HEK293T (cell line): ENCODE results near the gene NEO1.

Experiments
- CTCF ChIA-PET: fragments of 350-600 bp; formaldehyde crosslinking; extraction: SDS; loops from one replicate; lab custom pipeline; 2021; ENCODE audit warnings: antibody characterized with exemption, inconsistent platforms; lab: Yijun Ruan, JAX
- POLR2A ChIA-PET: fragments of 350-600 bp; formaldehyde crosslinking; extraction: SDS; loops from one replicate; lab custom pipeline; 2020; ENCODE audit warnings: antibody characterized with exemption, inconsistent platforms; lab: Yijun Ruan, JAX
- DNase-seq: peaks from one replicate; pipeline ENCODE4 v3.0.0; 2012; ENCODE audit warnings: mixed read lengths; ENCODE audit errors: extremely low spot score
- ARNT ChIP-seq: fragments of 450-650 bp; IDR thresholded peaks from 2 replicates; pipeline ENCODE4 v1.6.1; 2017; ENCODE audit warnings: mild to moderate bottlenecking
- BHLHE40 ChIP-seq: fragments of 450-650 bp; IDR thresholded peaks from 2 replicates; pipeline ENCODE4 v1.6.1; 2016; ENCODE audit warnings: mild to moderate bottlenecking, moderate library complexity, borderline replicate concordance
- CTBP1 ChIP-seq: fragments of 450-650 bp; IDR thresholded peaks from 2 replicates; pipeline ENCODE4 v1.6.1; 2016; ENCODE audit warnings: borderline replicate concordance
- ELF4 ChIP-seq: fragments of 450-650 bp; IDR thresholded peaks from 2 replicates; pipeline ENCODE4 v1.6.1; 2017; ENCODE audit warnings: antibody characterized with exemption
- FOXA1 ChIP-seq: fragments of 450-650 bp; IDR thresholded peaks from 2 replicates; pipeline ENCODE4 v1.6.1; 2016; ENCODE audit warnings: mild to moderate bottlenecking
- FOXK2 ChIP-seq: fragments of 450-650 bp; IDR thresholded peaks from 2 replicates; pipeline ENCODE4 v1.6.1; 2016; ENCODE audit warnings: mild to moderate bottlenecking
- FOXM1 ChIP-seq: fragments of 450-650 bp; IDR thresholded peaks from 2 replicates; pipeline ENCODE4 v1.6.1; 2017; ENCODE audit warnings: mild to moderate bottlenecking, borderline replicate concordance
- HDGF ChIP-seq: fragments of 450-650 bp; IDR thresholded peaks from 2 replicates; pipeline ENCODE4 v1.6.1; 2017; ENCODE audit warnings: antibody characterized with exemption, borderline replicate concordance
- L3MBTL2 ChIP-seq: fragments of 450-650 bp; conservative IDR thresholded peaks from 2 replicates; pipeline ENCODE4 v1.6.1; 2016; ENCODE audit warnings: mild to moderate bottlenecking
- LEF1 ChIP-seq: fragments of 450-650 bp; IDR thresholded peaks from 2 replicates; pipeline ENCODE4 v1.6.1; 2017; ENCODE audit warnings: mild to moderate bottlenecking, borderline replicate concordance
- NFRKB ChIP-seq: fragments of 450-650 bp; IDR thresholded peaks from 2 replicates; pipeline ENCODE4 v1.6.1; 2016; ENCODE audit warnings: mild to moderate bottlenecking, moderate library complexity
- SP1 ChIP-seq: fragments of 450-650 bp; IDR thresholded peaks from 2 replicates; pipeline ENCODE4 v1.6.1; 2017
- SUZ12 ChIP-seq: fragments of 450-650 bp; IDR thresholded peaks from 2 replicates; pipeline ENCODE4 v1.6.1; 2016; ENCODE audit warnings: mild to moderate bottlenecking
- TARDBP ChIP-seq: fragments of 450-650 bp; IDR thresholded peaks from 2 replicates; pipeline ENCODE4 v1.6.1; 2016
- ZNF384 ChIP-seq: fragments of 450-650 bp; IDR thresholded peaks from 2 replicates; pipeline ENCODE4 v1.6.1; 2016
- TF ChIP-seq, protein P1 (sequence below): fragments of 450-650 bp; IDR thresholded peaks from 2 replicates; pipeline ENCODE4 v1.6.1; 2016

Gene NEO1

DNA sequence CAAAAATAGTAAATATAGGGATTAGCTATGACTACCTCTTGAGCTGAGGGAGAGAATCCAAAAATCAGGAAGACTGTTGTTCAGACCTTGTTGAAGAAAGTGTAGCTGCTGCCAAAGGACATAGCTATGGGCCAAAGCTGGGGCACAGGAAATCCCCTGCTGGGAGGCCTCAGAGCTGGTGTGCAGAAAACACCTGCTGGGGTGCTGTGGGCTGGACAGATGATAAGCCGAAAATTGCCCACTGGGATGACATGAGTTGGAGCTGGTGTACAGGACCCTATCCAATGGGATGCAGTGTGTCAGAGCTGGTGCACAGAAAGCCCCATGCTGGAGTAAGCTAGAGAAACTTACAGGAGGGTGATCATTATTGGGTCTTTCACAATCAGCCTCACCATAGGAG is 121.9 kb downstream of the NEO1 start:
- CTCF ChIA-PET: interaction anchor here (0.7 kb wide), 1 partner anchor 12 kb away, joined by 8 read pairs; no protein-coding TSS in a partner anchor
- no peak for DNase-seq
- POLR2A ChIA-PET: no interaction called here
- TF ChIP-seq, protein P1, sequence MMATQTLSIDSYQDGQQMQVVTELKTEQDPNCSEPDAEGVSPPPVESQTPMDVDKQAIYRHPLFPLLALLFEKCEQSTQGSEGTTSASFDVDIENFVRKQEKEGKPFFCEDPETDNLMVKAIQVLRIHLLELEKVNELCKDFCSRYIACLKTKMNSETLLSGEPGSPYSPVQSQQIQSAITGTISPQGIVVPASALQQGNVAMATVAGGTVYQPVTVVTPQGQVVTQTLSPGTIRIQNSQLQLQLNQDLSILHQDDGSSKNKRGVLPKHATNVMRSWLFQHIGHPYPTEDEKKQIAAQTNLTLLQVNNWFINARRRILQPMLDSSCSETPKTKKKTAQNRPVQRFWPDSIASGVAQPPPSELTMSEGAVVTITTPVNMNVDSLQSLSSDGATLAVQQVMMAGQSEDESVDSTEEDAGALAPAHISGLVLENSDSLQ: no peak
- TF ChIP-seq FOXM1 (no peak), ARNT (no peak), BHLHE40 (no peak), SUZ12 (no peak), SP1 (no peak), HDGF (no peak), FOXK2 (no peak), NFRKB (no peak), LEF1 (no peak), L3MBTL2 (no peak), FOXA1 (no peak), ELF4 (no peak), CTBP1 (no peak), ZNF384 (no peak), TARDBP (no peak)

DNA sequence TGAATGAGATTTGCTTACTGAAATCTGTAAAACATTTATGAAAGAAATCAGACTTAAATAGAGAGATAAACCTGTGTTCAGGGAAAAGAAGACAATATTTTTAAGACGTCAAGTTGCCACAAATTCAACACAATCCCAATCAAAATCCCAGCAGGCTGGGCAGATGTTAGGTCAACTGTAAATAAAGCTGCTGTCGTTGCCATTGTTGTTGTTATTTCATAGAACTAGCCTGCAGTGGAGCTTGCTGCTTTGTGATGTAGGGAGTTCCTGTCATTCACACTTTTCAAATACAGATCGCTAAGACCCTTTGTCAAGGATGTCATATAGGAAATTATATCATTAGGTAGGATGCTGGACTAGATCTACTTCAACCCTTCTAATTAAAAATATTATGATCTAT is 123.1 kb downstream of the NEO1 start:
- ChIA-PET POLR2A (no interaction called here), CTCF (no interaction called here)
- DNase-seq: no peak
- TF ChIP-seq HDGF: no peak
- TF ChIP-seq ZNF384: no peak
- no peak for TF ChIP-seq CTBP1
- no peak for TF ChIP-seq TARDBP
- no peak for TF ChIP-seq ARNT
- no peak for TF ChIP-seq SUZ12

DNA sequence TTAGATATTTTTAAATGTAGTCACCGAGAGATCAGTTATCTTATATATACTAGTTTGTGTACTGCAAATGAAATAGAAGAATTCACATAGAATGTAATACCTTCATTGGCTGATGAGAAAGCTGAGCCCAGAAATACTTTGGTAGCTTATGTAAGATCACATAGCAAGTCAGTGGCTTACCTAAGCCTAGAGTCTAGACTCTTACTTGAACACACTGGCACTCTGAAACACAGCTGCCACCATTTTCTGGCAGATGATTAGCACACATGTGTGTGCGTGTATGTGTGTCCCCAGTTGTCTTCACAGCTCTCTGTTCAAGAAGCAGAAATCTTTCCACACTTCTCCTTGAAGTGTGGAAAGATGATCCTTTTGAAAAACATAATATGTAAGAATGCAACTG is 124.3 kb downstream of the NEO1 start:
- POLR2A ChIA-PET: interaction anchor here (0.6 kb wide), 1 partner anchor 350 kb away, joined by 3 read pairs; no protein-coding TSS in a partner anchor
- no peak for DNase-seq
- TF ChIP-seq FOXA1 (no peak), SUZ12 (no peak), FOXM1 (no peak), CTBP1 (no peak), ELF4 (no peak), BHLHE40 (no peak), HDGF (no peak), ARNT (no peak), L3MBTL2 (no peak), LEF1 (no peak), FOXK2 (no peak), NFRKB (no peak), SP1 (no peak), TARDBP (no peak), ZNF384 (no peak)
- TF ChIP-seq, protein P1: no peak
- CTCF ChIA-PET: interaction anchor here (0.6 kb wide), 1 partner anchor 295 kb away, joined by 3 read pairs; no protein-coding TSS in a partner anchor

DNA sequence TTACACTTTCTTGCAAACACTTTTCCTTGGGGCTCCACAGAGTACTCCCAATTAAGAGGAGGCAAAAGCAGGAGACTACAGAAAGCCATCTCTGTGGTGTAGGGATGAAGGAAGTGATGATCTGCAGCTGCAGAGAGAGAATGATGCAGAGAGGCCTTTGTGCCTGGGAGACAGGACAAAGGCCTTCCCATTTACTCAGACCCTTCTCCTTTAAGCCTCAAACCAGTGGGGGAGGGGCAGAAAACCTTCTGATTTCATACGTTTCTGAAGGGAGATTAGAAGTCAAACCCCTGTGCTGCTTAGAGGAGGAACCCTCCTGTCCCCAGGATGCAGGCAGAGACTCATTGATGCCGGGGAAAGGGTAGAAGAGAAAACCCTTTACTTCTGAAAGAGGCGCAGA is 130.8 kb downstream of the NEO1 start:
- CTCF ChIA-PET: no interaction called here
- POLR2A ChIA-PET: no interaction called here
- DNase-seq: no peak
- TF ChIP-seq SP1: no peak
- no peak for TF ChIP-seq SUZ12
- TF ChIP-seq LEF1: no peak
- TF ChIP-seq, protein P1: no peak
- no peak for TF ChIP-seq BHLHE40
- no peak for TF ChIP-seq FOXM1
- no peak for TF ChIP-seq FOXK2
- no peak for TF ChIP-seq ARNT
- TF ChIP-seq ELF4: no peak
- TF ChIP-seq NFRKB: no peak
- TF ChIP-seq L3MBTL2: no peak
- TF ChIP-seq HDGF: no peak
- no peak for TF ChIP-seq TARDBP
- no peak for TF ChIP-seq CTBP1
- TF ChIP-seq FOXA1: no peak
- no peak for TF ChIP-seq ZNF384

DNA sequence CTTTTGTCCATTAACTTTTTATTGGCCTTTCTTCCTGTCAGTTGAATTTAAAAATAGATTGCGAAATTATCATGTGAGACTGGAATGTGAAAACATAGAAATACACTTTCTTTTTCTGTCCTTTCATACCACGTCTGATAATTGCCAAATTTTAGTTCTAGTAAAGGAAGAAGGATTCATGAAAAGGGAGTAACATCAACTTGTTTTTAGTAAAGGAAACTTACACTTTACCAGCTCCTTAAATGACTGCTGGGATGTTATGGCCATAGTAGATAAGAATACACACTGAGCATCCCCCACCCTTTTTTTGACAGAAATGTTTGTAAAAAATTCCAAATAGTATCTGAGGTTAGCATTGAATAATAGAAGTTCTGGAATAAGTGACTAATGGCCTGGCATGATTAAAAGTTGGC is 137.9 kb downstream of the NEO1 start:
- ChIA-PET POLR2A (no interaction called here), CTCF (no interaction called here)
- no peak for DNase-seq
- no peak for TF ChIP-seq SUZ12
- TF ChIP-seq, protein P1: 0 out of 2 replicates have a peak, but pooled peaks have one; percentile 22
- no peak for TF ChIP-seq HDGF

DNA sequence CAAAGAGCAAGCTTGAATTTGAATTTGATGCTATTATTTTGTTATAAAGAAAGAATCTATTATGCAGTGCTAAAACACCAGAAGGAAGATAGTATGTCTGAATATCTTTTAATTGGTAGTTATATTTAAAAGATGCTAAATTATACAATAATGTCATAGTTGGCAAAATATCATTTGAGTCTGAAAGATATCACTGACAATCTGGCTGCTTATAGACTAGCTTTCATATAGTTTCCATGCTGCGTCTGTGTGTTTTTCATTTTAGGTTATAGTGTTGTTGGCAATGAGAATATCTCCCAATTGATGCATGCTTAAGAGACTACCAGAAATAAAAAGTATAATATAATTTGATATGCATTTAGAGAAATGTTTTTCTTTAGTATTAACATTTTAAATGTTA is 142.9 kb downstream of the NEO1 start:
- ChIA-PET POLR2A (no interaction called here), CTCF (no interaction called here)
- TF ChIP-seq ARNT (no peak), FOXA1 (no peak), NFRKB (no peak)
- TF ChIP-seq, protein P1: no peak
- no peak for DNase-seq
